ENCODE results near the gene SPTBN1. TPM values are rescaled to one million over a fixed set of nuclear protein-coding genes. Genes with fewer than 3 reads are reported as not detected.
A peak's percentile ranks its signal among the peaks of the same experiment; 100 is the strongest.

SPTBN1 gene
- total and polyA plus RNA-seq, 3 experiments from 2014 or later: 38.4 to 49.2 (median 38.5) TPM

- H3K36me3 Mint-ChIP-seq: peaks cover 0 to 16% (median 7%) of the 10 kb centered on the region in 3 donors
- Histone ChIP-seq H3K4me3 (ENCODE audit: low read length) (peak overlapping the region; percentile 72), H3K27ac (ENCODE audit: low read depth, low read length) (peak overlapping the region; percentile 84), H3K9me3 (ENCODE audit: low read length) (no peaks in the 10 kb centered on the region), H3K27me3 (ENCODE audit: insufficient read depth, low read length, poor library complexity, severe bottlenecking) (no peaks in the 10 kb centered on the region), H3K4me1 (ENCODE audit: insufficient read depth, low read length) (peaks cover 93% of the 10 kb centered on the region), H3K36me3 (ENCODE audit: insufficient read depth, low read length) (no peaks in the 10 kb centered on the region)
- peak overlapping the region; percentile 86 to 100 (median 98) for H3K27ac Mint-ChIP-seq
- peaks cover 88 to 97% (median 96%) of the 10 kb centered on the region in 3 donors for H3K4me1 Mint-ChIP-seq
- no peak for DNase-seq
- H3K4me3 Mint-ChIP-seq: peak overlapping the region; percentile 78 to 91 (median 89)
- ChIA-PET CTCF (interaction anchor here (5.1 kb wide), 1 partner anchor 11 kb away, joined by 54 read pairs; no protein-coding TSS in a partner anchor), POLR2A (interaction anchor here (1.7 to 8.4 kb wide), 2 partner anchors 10 kb away, joined by 6 to 105 read pairs; no protein-coding TSS in a partner anchor)
- H3K27me3 Mint-ChIP-seq: no peaks in the 10 kb centered on the region
- no peaks in the 10 kb centered on the region for H3K9me3 Mint-ChIP-seq
These were observed 114.3 kb downstream of the SPTBN1 start for GRCh38 chr2:54570321-54570855.

GRCh38 chr2:54570925-54571694 lies 115.0 kb downstream of the SPTBN1 start:
- peak overlapping the region; percentile 72 for H3K4me3 ChIP-seq (ENCODE audit: low read length)
- CTCF ChIA-PET: interaction anchor here (1.3 to 5.1 kb wide), 2 partner anchors 10 to 12 kb away, joined by 3 to 54 read pairs; no protein-coding TSS in a partner anchor

GRCh38 chr2:54572262-54572635 lies 116.1 kb downstream of the SPTBN1 start:
- CTCF ChIA-PET: interaction anchor here (1.0 to 5.1 kb wide), 5 partner anchors 8 to 18 kb away, joined by 3 to 54 read pairs (median 4); no protein-coding TSS in a partner anchor
- peaks cover 0 to 15% (median 7%) of the 10 kb centered on the region in 3 donors for H3K36me3 Mint-ChIP-seq
- Histone ChIP-seq H3K9me3 (ENCODE audit: low read length) (no peaks in the 10 kb centered on the region), H3K27me3 (ENCODE audit: insufficient read depth, low read length, poor library complexity, severe bottlenecking) (no peaks in the 10 kb centered on the region), H3K36me3 (ENCODE audit: insufficient read depth, low read length) (no peaks in the 10 kb centered on the region), H3K4me1 (ENCODE audit: insufficient read depth, low read length) (peaks cover 96% of the 10 kb centered on the region), H3K4me3 (ENCODE audit: low read length) (peak overlapping the region; percentile 72), H3K27ac (ENCODE audit: low read depth, low read length) (peak overlapping the region; percentile 84)
- POLR2A ChIA-PET: interaction anchor here (0.9 to 8.4 kb wide), 5 partner anchors 9 to 478 kb away, joined by 3 to 105 read pairs (median 4); partner anchors contain the start of gene RTN4
- H3K4me3 Mint-ChIP-seq: peak overlapping the region; percentile 86 to 96 (median 90)
- H3K27ac Mint-ChIP-seq: peak overlapping the region; percentile 86 to 100 (median 98)
- DNase-seq: peak in 3 of 5 donors; percentile 51 to 69 (median 66)
- peaks cover 0 to 2% (median 0%) of the 10 kb centered on the region in 5 donors for H3K9me3 Mint-ChIP-seq
- H3K4me1 Mint-ChIP-seq: peaks cover 91 to 99% (median 99%) of the 10 kb centered on the region in 3 donors
- no peaks in the 10 kb centered on the region for H3K27me3 Mint-ChIP-seq

More at GRCh38 chr2:54570925-54571694, 115.0 kb downstream of the SPTBN1 start:
- Mint-ChIP-seq H3K4me1 (peaks cover 88 to 97% (median 96%) of the 10 kb centered on the region in 3 donors), H3K36me3 (peaks cover 0 to 13% (median 6%) of the 10 kb centered on the region in 3 donors), H3K27ac (peak overlapping the region; percentile 86 to 100 (median 98)), H3K9me3 (peaks cover 0 to 2% (median 0%) of the 10 kb centered on the region in 5 donors), H3K27me3 (no peaks in the 10 kb centered on the region), H3K4me3 (peak overlapping the region; percentile 86 to 96 (median 90))
- peak; percentile 47 to 81 (median 73) for DNase-seq
- POLR2A ChIA-PET: interaction anchor here (1.1 to 8.4 kb wide), 3 partner anchors 10 to 24 kb away, joined by 3 to 105 read pairs (median 6); no protein-coding TSS in a partner anchor
- Histone ChIP-seq H3K27me3 (ENCODE audit: insufficient read depth, low read length, poor library complexity, severe bottlenecking) (no peaks in the 10 kb centered on the region), H3K4me1 (ENCODE audit: insufficient read depth, low read length) (peaks cover 93% of the 10 kb centered on the region), H3K9me3 (ENCODE audit: low read length) (no peaks in the 10 kb centered on the region), H3K36me3 (ENCODE audit: insufficient read depth, low read length) (no peaks in the 10 kb centered on the region), H3K27ac (ENCODE audit: low read depth, low read length) (peak overlapping the region; percentile 84)

- no peaks in the 10 kb centered on the region for H3K36me3 ChIP-seq (ENCODE audit: insufficient read depth, low read length)
- Mint-ChIP-seq H3K27ac (peak overlapping the region; percentile 86 to 100 (median 98)), H3K36me3 (peaks cover 0 to 13% (median 6%) of the 10 kb centered on the region in 3 donors), H3K4me1 (peaks cover 93 to 100% (median 100%) of the 10 kb centered on the region in 3 donors), H3K9me3 (peaks cover 0 to 2% (median 0%) of the 10 kb centered on the region in 5 donors), H3K27me3 (no peaks in the 10 kb centered on the region), H3K4me3 (peak overlapping the region; percentile 86 to 96 (median 90))
- no peaks in the 10 kb centered on the region for H3K9me3 ChIP-seq (ENCODE audit: low read length)
- peak; percentile 28 to 76 (median 62) for DNase-seq
- H3K27me3 ChIP-seq (ENCODE audit: insufficient read depth, low read length, poor library complexity, severe bottlenecking): no peaks in the 10 kb centered on the region
- CTCF ChIA-PET: interaction anchor here (1.0 to 5.1 kb wide), 4 partner anchors 9 to 17 kb away, joined by 3 to 54 read pairs (median 4); no protein-coding TSS in a partner anchor
- H3K27ac ChIP-seq (ENCODE audit: low read depth, low read length): peak overlapping the region; percentile 84
- H3K4me1 ChIP-seq (ENCODE audit: insufficient read depth, low read length): peaks cover 100% of the 10 kb centered on the region
- H3K4me3 ChIP-seq (ENCODE audit: low read length): peak overlapping the region; percentile 72
- POLR2A ChIA-PET: interaction anchor here (0.8 to 8.4 kb wide), 4 partner anchors 8 to 477 kb away, joined by 3 to 105 read pairs (median 4); partner anchors contain the start of genes EML6 and RTN4
These were observed 116.8 kb downstream of the SPTBN1 start for GRCh38 chr2:54572636-54573536.

- H3K36me3 ChIP-seq (ENCODE audit: insufficient read depth, low read length): no peaks in the 10 kb centered on the region
- POLR2A ChIA-PET: interaction anchor here (0.8 to 8.4 kb wide), 2 partner anchors 13 to 150 kb away, joined by 3 to 105 read pairs; partner anchors contain the start of gene EML6
These were observed 117.4 kb downstream of the SPTBN1 start for GRCh38 chr2:54573537-54573919.

GRCh38 chr2:54574107-54574859 lies 118.2 kb downstream of the SPTBN1 start:
- Mint-ChIP-seq H3K27ac (peak overlapping the region; percentile 86 to 100 (median 98)), H3K4me1 (peaks cover 94 to 100% (median 100%) of the 10 kb centered on the region in 3 donors), H3K4me3 (peak overlapping the region; percentile 86 to 96 (median 90)), H3K9me3 (peaks cover 0 to 2% (median 0%) of the 10 kb centered on the region in 5 donors), H3K27me3 (no peaks in the 10 kb centered on the region), H3K36me3 (peaks cover 0 to 13% (median 6%) of the 10 kb centered on the region in 3 donors)
- H3K27ac ChIP-seq (ENCODE audit: low read depth, low read length): peak overlapping the region; percentile 84
- ChIA-PET CTCF (interaction anchor here (1.5 to 2.0 kb wide), 3 partner anchors 15 to 24 kb away, joined by 4 to 27 read pairs (median 5); no protein-coding TSS in a partner anchor), POLR2A (interaction anchor here (1.0 to 8.4 kb wide), 2 partner anchors 11 to 14 kb away, joined by 3 to 105 read pairs; no protein-coding TSS in a partner anchor)
- peaks cover 100% of the 10 kb centered on the region for H3K4me1 ChIP-seq (ENCODE audit: insufficient read depth, low read length)
- H3K9me3 ChIP-seq (ENCODE audit: low read length): no peaks in the 10 kb centered on the region
- H3K4me3 ChIP-seq (ENCODE audit: low read length): peak overlapping the region; percentile 72
- DNase-seq: peak; percentile 59 to 92 (median 82)
- no peaks in the 10 kb centered on the region for H3K27me3 ChIP-seq (ENCODE audit: insufficient read depth, low read length, poor library complexity, severe bottlenecking)
- no peaks in the 10 kb centered on the region for H3K36me3 ChIP-seq (ENCODE audit: insufficient read depth, low read length)

More at GRCh38 chr2:54573537-54573919, 117.4 kb downstream of the SPTBN1 start:
- Mint-ChIP-seq H3K27ac (peak overlapping the region; percentile 86 to 100 (median 98)), H3K9me3 (peaks cover 0 to 2% (median 0%) of the 10 kb centered on the region in 5 donors), H3K4me3 (peak overlapping the region; percentile 86 to 96 (median 90)), H3K4me1 (peaks cover 95 to 100% (median 100%) of the 10 kb centered on the region in 3 donors), H3K27me3 (no peaks in the 10 kb centered on the region), H3K36me3 (peaks cover 0 to 13% (median 6%) of the 10 kb centered on the region in 3 donors)
- Histone ChIP-seq H3K4me1 (ENCODE audit: insufficient read depth, low read length) (peaks cover 100% of the 10 kb centered on the region), H3K4me3 (ENCODE audit: low read length) (peak overlapping the region; percentile 72), H3K9me3 (ENCODE audit: low read length) (no peaks in the 10 kb centered on the region), H3K27ac (ENCODE audit: low read depth, low read length) (peak overlapping the region; percentile 84), H3K27me3 (ENCODE audit: insufficient read depth, low read length, poor library complexity, severe bottlenecking) (no peaks in the 10 kb centered on the region)
- CTCF ChIA-PET: interaction anchor here (1.0 to 5.1 kb wide), 3 partner anchors 8 to 14 kb away, joined by 3 to 54 read pairs (median 4); no protein-coding TSS in a partner anchor
- no peak for DNase-seq
